Stomach (tissue), 4 donors: ENCODE data around the gene SH2D5.

Source experiments
- CTCF ChIP-seq, 7 experiments: fragments of 450-650 bp in 4 of 7; fragments of 200-600 bp in 3 of 7; sonication (generic) in 3 of 7; IDR thresholded peaks; one replicate each; pipeline ENCODE4 v1.5.1; 2016 to 2019; ENCODE audit warnings: antibody characterized with exemption in 7 of 7, control low read depth in 2 of 7, mild to moderate bottlenecking in 1 of 7
- EP300 ChIP-seq: sonication (generic); formaldehyde crosslinking; IDR thresholded peaks from one replicate; pipeline ENCODE4 v1.6.1; 2017; ENCODE audit warnings: antibody characterized with exemption
- POLR2AphosphoS5 ChIP-seq, 3 donors: sonication (generic); formaldehyde crosslinking; IDR thresholded peaks; one replicate each; pipeline ENCODE4 v1.6.1; 2016; ENCODE audit warnings: antibody characterized with exemption in 3 of 3

DNA sequence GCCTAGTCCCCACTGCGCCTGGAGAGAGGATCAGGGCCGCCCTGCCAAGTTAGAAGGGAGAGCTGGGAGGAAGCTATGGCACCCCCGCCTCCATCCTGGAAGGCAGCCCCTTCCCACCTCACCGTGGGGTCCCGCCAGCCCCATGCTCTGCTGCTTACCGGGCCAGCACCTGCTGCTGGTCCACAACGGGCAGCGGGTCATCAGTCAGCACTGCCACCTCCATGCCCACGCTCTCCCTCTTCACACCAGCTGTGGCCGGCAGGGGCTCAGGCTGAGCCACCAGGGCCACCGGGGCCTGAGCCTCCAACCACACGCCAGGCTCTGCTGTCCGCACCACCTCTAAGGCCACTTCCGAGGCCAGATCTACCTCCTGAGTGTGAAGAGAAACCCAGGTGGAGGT is 47.9 kb downstream of the SH2D5 start:
- TF ChIP-seq CTCF (IDR thresholded peaks at IDR 0.05): no peak
- TF ChIP-seq EP300: no peak
- no peak for TF ChIP-seq POLR2AphosphoS5 (IDR thresholded peaks at IDR 0.05)
